SK-N-SH (cell line): ENCODE data around the gene MN1. TPM values are rescaled to one million over a fixed set of nuclear protein-coding genes. Genes with fewer than 3 reads are reported as not detected.

Source experiments
- CTCF ChIA-PET: fragments of 300-600, 350-600 bp; formaldehyde crosslinking; extraction: SDS; loops from one replicate; lab custom pipeline; 2021; lab: Yijun Ruan, JAX
- POLR2A ChIA-PET: fragments of 350-600 bp; sonication (Branson Sonifier 250); formaldehyde crosslinking; extraction: SDS; loops from one replicate; lab custom pipeline; 2020; ENCODE audit warnings: antibody characterized with exemption, inconsistent platforms; lab: Yijun Ruan, JAX
- DNase-seq: peaks from one replicate; pipeline ENCODE4 v3.0.0; 2012
- H2AFZ ChIP-seq: fragments of 200-600 bp; sonication (generic); 2 replicates; pipeline ENCODE4 v1.8.1; 2016; ENCODE audit warnings: antibody characterized with exemption, mild to moderate bottlenecking, low read depth
- H3F3A ChIP-seq: fragments of 200-600 bp; sonication (generic); replicated peaks from 2 replicates; pipeline ENCODE3; 2016; ENCODE audit warnings: antibody characterized with exemption, mild to moderate bottlenecking; ENCODE audit not compliant: insufficient read depth
- H3K27ac ChIP-seq, 2 experiments: fragments of 200-500 bp in 1 of 2; fragments of 200-600 bp in 1 of 2; sonication (Bioruptor generic) in 1 of 2; sonication (generic), shearing (Covaris generic) in 1 of 2; 2 replicates each; pipeline versions ENCODE4 v1.5.1 to v1.6.1; 2014 to 2016; ENCODE audit warnings: low read depth in 2 of 2, inconsistent platforms in 1 of 2, low read length in 1 of 2, mild to moderate bottlenecking in 1 of 2, mixed read lengths in 1 of 2
- H3K27me3 ChIP-seq: fragments of 200-600 bp; sonication (generic), shearing (Covaris generic); 2 replicates; pipeline ENCODE4 v1.6.1; 2016; ENCODE audit warnings: mixed run types; ENCODE audit not compliant: insufficient read depth
- H3K36me3 ChIP-seq, 2 experiments: fragments of 200-500 bp in 1 of 2; fragments of 200-600 bp in 1 of 2; sonication (Bioruptor generic) in 1 of 2; sonication (generic) in 1 of 2; replicated peaks in 1 of 2; 2 replicates each; pipeline versions ENCODE3 to v1.5.1; 2014 to 2016; ENCODE audit warnings: low read length in 1 of 2, mild to moderate bottlenecking in 1 of 2; ENCODE audit not compliant: insufficient read depth in 2 of 2, control insufficient read depth in 1 of 2
- H3K4me1 ChIP-seq, 2 experiments: fragments of 200-500 bp in 1 of 2; fragments of 200-600 bp in 1 of 2; sonication (Bioruptor generic) in 1 of 2; sonication (generic), shearing (Covaris generic) in 1 of 2; 2 replicates each; pipeline versions ENCODE4 v1.5.1 to v1.6.1; 2014 to 2016; ENCODE audit warnings: low read depth in 1 of 2, low read length in 1 of 2, mixed run types in 1 of 2; ENCODE audit not compliant: insufficient read depth in 2 of 2, control insufficient read depth in 1 of 2
- H3K4me2 ChIP-seq: fragments of 200-600 bp; sonication (generic), shearing (Covaris generic); 2 replicates; pipeline ENCODE4 v1.6.1; 2017; ENCODE audit warnings: mixed run types
- H3K4me3 ChIP-seq, 2 experiments: fragments of 200-500 bp in 1 of 2; fragments of 200-600 bp in 1 of 2; sonication (Bioruptor generic) in 1 of 2; sonication (generic), shearing (Covaris generic) in 1 of 2; 2 replicates each; pipeline versions ENCODE4 v1.5.1 to v1.8.1; 2014 to 2016; ENCODE audit warnings: low read depth in 2 of 2, inconsistent platforms in 1 of 2, low read length in 1 of 2, mild to moderate bottlenecking in 1 of 2, mixed read lengths in 1 of 2, moderate library complexity in 1 of 2
- H3K79me2 ChIP-seq: fragments of 200-600 bp; sonication (generic); 2 replicates; pipeline ENCODE4 v1.8.1; 2017; ENCODE audit warnings: mild to moderate bottlenecking; ENCODE audit not compliant: insufficient read depth
- H3K9ac ChIP-seq: fragments of 200-600 bp; sonication (generic); 2 replicates; pipeline ENCODE4 v1.6.1; 2017; ENCODE audit warnings: mixed run types
- H3K9me2 ChIP-seq: fragments of 200-600 bp; sonication (generic); 2 replicates; pipeline ENCODE4 v1.6.1; 2017; ENCODE audit warnings: mixed run types
- H3K9me3 ChIP-seq: fragments of 200-600 bp; sonication (generic); 2 replicates; pipeline ENCODE4 v1.6.1; 2017; ENCODE audit warnings: mixed run types, mild to moderate bottlenecking, moderate library complexity
- H4K20me1 ChIP-seq: fragments of 200-600 bp; sonication (generic); 2 replicates; pipeline ENCODE4 v1.6.1; 2017; ENCODE audit warnings: mild to moderate bottlenecking, mixed run types; ENCODE audit not compliant: insufficient read depth
- EP300 ChIP-seq, 2 experiments: IDR thresholded peaks; 2 replicates each; pipeline versions ENCODE4 v1.4.0 to v1.6.1; 2012; ENCODE audit warnings: borderline replicate concordance in 1 of 2, low read depth in 1 of 2, low read length in 1 of 2
- FOXJ3 ChIP-seq: sonication (generic); formaldehyde crosslinking; IDR thresholded peaks from 2 replicates; pipeline ENCODE4 v1.5.1; 2020; ENCODE audit warnings: mild to moderate bottlenecking, missing genetic modification reagents
- GABPA ChIP-seq: IDR thresholded peaks from 2 replicates; pipeline ENCODE4 v1.4.0; 2012; ENCODE audit warnings: low read depth, mild to moderate bottlenecking
- JUND ChIP-seq: IDR thresholded peaks from 2 replicates; pipeline ENCODE4 v1.4.0; 2012
- MEF2A ChIP-seq: IDR thresholded peaks from 2 replicates; pipeline ENCODE4 v1.4.0; 2012; ENCODE audit warnings: low read depth, borderline replicate concordance
- RCOR1 ChIP-seq: fragments of 150-350 bp; IDR thresholded peaks from 2 replicates; pipeline ENCODE4 v1.6.1; 2017; ENCODE audit warnings: antibody characterized with exemption, low read length
- RXRA ChIP-seq: IDR thresholded peaks from 2 replicates; pipeline ENCODE4 v1.4.0; 2012; ENCODE audit warnings: low read depth, mild to moderate bottlenecking, borderline replicate concordance
- TCF12 ChIP-seq: IDR thresholded peaks from 2 replicates; pipeline ENCODE4 v1.4.0; 2012
- YY1 ChIP-seq: IDR thresholded peaks from 2 replicates; pipeline ENCODE4 v1.4.0; 2012; ENCODE audit warnings: low read depth, mild to moderate bottlenecking
- WGBS: methylation state at CpG from one replicate; pipeline ENCODE4 v1.1.6; 2017; ENCODE audit warnings: low lambda C conversion rate; 5-methylcytosine and 5-hydroxymethylcytosine counted together
- polyA plus RNA-seq, 3 experiments: library from polyadenylated mRNA; depleted of rRNA; stranded (reverse); fragments of >200 nt; gene quantifications; 2 replicates each; pipeline ENCODE4 v1.2.3, GENCODE V29; 2012
- TF ChIP-seq, protein P1 (sequence below): fragments of 150-350 bp; IDR thresholded peaks from 2 replicates; pipeline ENCODE4 v1.6.1; 2016; ENCODE audit warnings: mild to moderate bottlenecking, low read depth, low read length
- TF ChIP-seq, protein P2 (sequence below): IDR thresholded peaks from 2 replicates; pipeline ENCODE4 v1.4.0; 2012; ENCODE audit warnings: low read depth
- TF ChIP-seq, protein P3 (sequence below): IDR thresholded peaks from 2 replicates; pipeline ENCODE4 v1.6.1; 2012; ENCODE audit warnings: mild to moderate bottlenecking, low read depth, low read length, moderate library complexity
- TF ChIP-seq, protein P4 (sequence below): IDR thresholded peaks from 2 replicates; pipeline ENCODE4; 2012

Gene MN1
- polyA plus RNA-seq, 1 of the 3 experiments (the other 2 are of a cell fraction), result 0.20 TPM

DNA sequence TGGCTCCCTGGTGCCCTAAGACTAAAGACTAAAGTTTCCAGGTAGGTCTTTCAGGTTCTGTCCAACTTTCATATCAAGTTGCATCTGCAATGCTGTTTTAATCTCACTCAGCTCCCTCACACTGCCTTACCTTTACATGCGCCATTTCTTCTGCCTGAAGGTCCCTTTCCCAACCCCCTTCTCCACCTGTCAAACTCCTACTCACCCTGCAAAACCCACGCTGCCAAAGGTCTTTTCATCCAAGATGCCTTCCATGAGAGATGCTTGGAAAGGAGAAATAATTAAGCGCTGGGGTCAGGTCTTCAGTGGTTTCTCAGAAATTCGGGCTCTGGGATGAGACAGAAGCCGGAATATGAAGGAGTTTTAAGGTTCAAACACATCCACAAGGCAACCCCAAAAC is 95.1 kb downstream of the MN1 start:
- H4K20me1 ChIP-seq, result no peaks in the 10 kb centered on the region
- H3F3A ChIP-seq, result no peaks in the 10 kb centered on the region
- no peak overlapping the region for H3K4me3 ChIP-seq
- 58% methylated on average over 5 of the region's 5 CpGs for WGBS
- H3K9me3 ChIP-seq, result no peaks in the 10 kb centered on the region
- POLR2A ChIA-PET, result no interaction called here
- TF ChIP-seq, protein P1, sequence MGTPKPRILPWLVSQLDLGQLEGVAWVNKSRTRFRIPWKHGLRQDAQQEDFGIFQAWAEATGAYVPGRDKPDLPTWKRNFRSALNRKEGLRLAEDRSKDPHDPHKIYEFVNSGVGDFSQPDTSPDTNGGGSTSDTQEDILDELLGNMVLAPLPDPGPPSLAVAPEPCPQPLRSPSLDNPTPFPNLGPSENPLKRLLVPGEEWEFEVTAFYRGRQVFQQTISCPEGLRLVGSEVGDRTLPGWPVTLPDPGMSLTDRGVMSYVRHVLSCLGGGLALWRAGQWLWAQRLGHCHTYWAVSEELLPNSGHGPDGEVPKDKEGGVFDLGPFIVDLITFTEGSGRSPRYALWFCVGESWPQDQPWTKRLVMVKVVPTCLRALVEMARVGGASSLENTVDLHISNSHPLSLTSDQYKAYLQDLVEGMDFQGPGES, result no peak
- no peak for TF ChIP-seq JUND
- TF ChIP-seq, protein P2, sequence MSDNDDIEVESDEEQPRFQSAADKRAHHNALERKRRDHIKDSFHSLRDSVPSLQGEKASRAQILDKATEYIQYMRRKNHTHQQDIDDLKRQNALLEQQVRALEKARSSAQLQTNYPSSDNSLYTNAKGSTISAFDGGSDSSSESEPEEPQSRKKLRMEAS, result no peak
- no peak for TF ChIP-seq MEF2A
- TF ChIP-seq RXRA, result no peak
- TF ChIP-seq FOXJ3 (CRISPR knock-in tag), result no peak
- TF ChIP-seq, protein P3, sequence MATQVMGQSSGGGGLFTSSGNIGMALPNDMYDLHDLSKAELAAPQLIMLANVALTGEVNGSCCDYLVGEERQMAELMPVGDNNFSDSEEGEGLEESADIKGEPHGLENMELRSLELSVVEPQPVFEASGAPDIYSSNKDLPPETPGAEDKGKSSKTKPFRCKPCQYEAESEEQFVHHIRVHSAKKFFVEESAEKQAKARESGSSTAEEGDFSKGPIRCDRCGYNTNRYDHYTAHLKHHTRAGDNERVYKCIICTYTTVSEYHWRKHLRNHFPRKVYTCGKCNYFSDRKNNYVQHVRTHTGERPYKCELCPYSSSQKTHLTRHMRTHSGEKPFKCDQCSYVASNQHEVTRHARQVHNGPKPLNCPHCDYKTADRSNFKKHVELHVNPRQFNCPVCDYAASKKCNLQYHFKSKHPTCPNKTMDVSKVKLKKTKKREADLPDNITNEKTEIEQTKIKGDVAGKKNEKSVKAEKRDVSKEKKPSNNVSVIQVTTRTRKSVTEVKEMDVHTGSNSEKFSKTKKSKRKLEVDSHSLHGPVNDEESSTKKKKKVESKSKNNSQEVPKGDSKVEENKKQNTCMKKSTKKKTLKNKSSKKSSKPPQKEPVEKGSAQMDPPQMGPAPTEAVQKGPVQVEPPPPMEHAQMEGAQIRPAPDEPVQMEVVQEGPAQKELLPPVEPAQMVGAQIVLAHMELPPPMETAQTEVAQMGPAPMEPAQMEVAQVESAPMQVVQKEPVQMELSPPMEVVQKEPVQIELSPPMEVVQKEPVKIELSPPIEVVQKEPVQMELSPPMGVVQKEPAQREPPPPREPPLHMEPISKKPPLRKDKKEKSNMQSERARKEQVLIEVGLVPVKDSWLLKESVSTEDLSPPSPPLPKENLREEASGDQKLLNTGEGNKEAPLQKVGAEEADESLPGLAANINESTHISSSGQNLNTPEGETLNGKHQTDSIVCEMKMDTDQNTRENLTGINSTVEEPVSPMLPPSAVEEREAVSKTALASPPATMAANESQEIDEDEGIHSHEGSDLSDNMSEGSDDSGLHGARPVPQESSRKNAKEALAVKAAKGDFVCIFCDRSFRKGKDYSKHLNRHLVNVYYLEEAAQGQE, result no peak
- no peak for TF ChIP-seq RCOR1
- TF ChIP-seq GABPA, result no peak
- TF ChIP-seq, protein P4, sequence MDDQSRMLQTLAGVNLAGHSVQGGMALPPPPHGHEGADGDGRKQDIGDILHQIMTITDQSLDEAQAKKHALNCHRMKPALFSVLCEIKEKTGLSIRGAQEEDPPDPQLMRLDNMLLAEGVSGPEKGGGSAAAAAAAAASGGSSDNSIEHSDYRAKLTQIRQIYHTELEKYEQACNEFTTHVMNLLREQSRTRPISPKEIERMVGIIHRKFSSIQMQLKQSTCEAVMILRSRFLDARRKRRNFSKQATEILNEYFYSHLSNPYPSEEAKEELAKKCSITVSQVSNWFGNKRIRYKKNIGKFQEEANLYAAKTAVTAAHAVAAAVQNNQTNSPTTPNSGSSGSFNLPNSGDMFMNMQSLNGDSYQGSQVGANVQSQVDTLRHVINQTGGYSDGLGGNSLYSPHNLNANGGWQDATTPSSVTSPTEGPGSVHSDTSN, result no peak
- no peak overlapping the region for H3K27ac ChIP-seq
- H3K79me2 ChIP-seq, result no peaks in the 10 kb centered on the region
- H3K4me2 ChIP-seq, result no peak overlapping the region
- no peaks in the 10 kb centered on the region for H3K36me3 ChIP-seq
- H3K9ac ChIP-seq, result no peak overlapping the region
- H3K27me3 ChIP-seq, result no peaks in the 10 kb centered on the region; the same call in 1 of the 2 replicates
- no peak overlapping the region for H2AFZ ChIP-seq
- CTCF ChIA-PET, result interaction anchor here (1.4 kb wide), 1 partner anchor 9 kb away, joined by 4 read pairs; no protein-coding TSS in a partner anchor
- H3K4me1 ChIP-seq, result no peaks in the 10 kb centered on the region
- H3K9me2 ChIP-seq, result no peaks in the 10 kb centered on the region
- no peak for DNase-seq

DNA sequence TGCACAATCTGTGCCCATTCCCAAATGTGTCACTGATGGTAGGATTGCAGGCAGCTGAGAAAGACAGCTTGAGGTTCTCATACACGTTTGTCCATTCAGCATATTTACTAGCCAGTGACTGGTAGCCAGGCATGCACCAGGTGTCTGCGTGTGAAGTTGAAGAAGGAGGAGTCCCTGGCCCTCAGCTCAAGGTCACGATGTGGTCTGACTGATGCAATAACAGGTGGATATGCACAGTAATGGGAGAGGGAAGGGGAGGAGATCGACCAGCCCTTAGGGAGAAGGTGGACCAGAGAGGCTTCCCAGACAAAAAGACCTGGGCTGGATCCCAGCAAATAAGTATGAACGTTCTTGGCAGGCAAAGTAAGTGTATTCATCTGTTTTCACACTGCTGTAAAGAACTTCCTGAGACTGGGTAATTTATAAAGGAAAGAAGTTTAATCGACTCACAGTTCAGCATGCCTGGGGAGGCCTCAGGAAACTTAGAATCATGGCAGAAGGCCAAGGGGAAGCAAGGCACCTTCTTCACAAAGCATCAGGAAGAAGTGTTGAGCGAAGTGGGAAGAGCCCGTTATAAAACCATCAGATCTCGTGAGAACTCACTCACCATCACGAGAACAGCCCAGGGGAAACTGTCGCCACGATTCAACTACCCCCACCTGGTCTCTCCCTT is 96.0 kb downstream of the MN1 start:
- no peak overlapping the region for H2AFZ ChIP-seq
- no peak overlapping the region for H3K9ac ChIP-seq
- no peaks in the 10 kb centered on the region for H3K4me1 ChIP-seq
- ChIA-PET CTCF (no interaction called here), POLR2A (no interaction called here)
- no peak overlapping the region for H3K27ac ChIP-seq
- 58% methylated on average over 12 of the region's 12 CpGs for WGBS
- H3K27me3 ChIP-seq, result no peaks in the 10 kb centered on the region; the same call in 1 of the 2 replicates
- no peaks in the 10 kb centered on the region for H3F3A ChIP-seq
- DNase-seq, result no peak
- TF ChIP-seq, protein P1, result no peak
- no peak for TF ChIP-seq TCF12
- TF ChIP-seq, protein P4, result no peak
- no peak for TF ChIP-seq YY1
- no peak for TF ChIP-seq EP300 (IDR thresholded peaks at IDR 0.05; ENCODE audit: borderline replicate concordance in 1 of 2, low read depth in 1 of 2, low read length in 1 of 2)
- TF ChIP-seq, all 33 proteins: peak for 0
- Histone ChIP-seq H3K9me2 (no peaks in the 10 kb centered on the region), H3K9me3 (no peaks in the 10 kb centered on the region), H4K20me1 (no peaks in the 10 kb centered on the region), H3K36me3 (no peaks in the 10 kb centered on the region), H3K4me3 (no peak overlapping the region), H3K4me2 (no peak overlapping the region), H3K79me2 (no peaks in the 10 kb centered on the region)
